Fibroblast of lung (primary cell): ENCODE data around the gene COL27A1. TPM values are rescaled to one million over a fixed set of nuclear protein-coding genes. Genes with fewer than 3 reads are reported as not detected.

Experiments
- DNase-seq, 2 donors: peaks; one replicate each; pipeline versions ENCODE4 v3.0.0 to v3.0.0-alpha.2; 2010; ENCODE audit warnings: low read depth in 2 of 2
- H2AFZ ChIP-seq: 2 replicates; pipeline ENCODE4 v1.5.1; 2012; ENCODE audit warnings: low read length, control low read depth, inconsistent platforms
- H3K27ac ChIP-seq: 2 replicates; pipeline ENCODE4 v1.5.1; 2011; ENCODE audit warnings: low read length, control low read depth; ENCODE audit not compliant: insufficient read depth
- H3K27me3 ChIP-seq: 2 replicates; pipeline ENCODE4 v1.5.1; 2011; ENCODE audit warnings: mild to moderate bottlenecking, low read length; ENCODE audit not compliant: control insufficient read depth, insufficient read depth
- H3K36me3 ChIP-seq: 2 replicates; pipeline ENCODE4 v1.5.1; 2011; ENCODE audit warnings: low read length; ENCODE audit not compliant: control insufficient read depth, insufficient read depth
- H3K4me1 ChIP-seq: 2 replicates; pipeline ENCODE4 v1.5.1; 2011; ENCODE audit warnings: low read length; ENCODE audit not compliant: control insufficient read depth, insufficient read depth; ENCODE audit errors: extremely low read depth
- H3K4me2 ChIP-seq: 2 replicates; pipeline ENCODE4 v1.5.1; 2011; ENCODE audit warnings: low read length, control low read depth; ENCODE audit not compliant: insufficient read depth; ENCODE audit errors: extremely low read depth
- H3K4me3 ChIP-seq, 4 experiments: fragments of 200-600 bp in 1 of 4; sonication (generic) in 1 of 4; replicated peaks in 1 of 4; 2 replicates each; pipeline ENCODE4 v1.5.1; 2011 to 2016; ENCODE audit warnings: low read length in 4 of 4, low read depth in 3 of 4, mild to moderate bottlenecking in 3 of 4, control low read depth in 2 of 4, inconsistent platforms in 1 of 4, mixed read lengths in 1 of 4; ENCODE audit not compliant: insufficient read depth in 1 of 4; ENCODE audit errors: control extremely low read depth in 1 of 4
- H3K79me2 ChIP-seq: 2 replicates; pipeline ENCODE4 v1.5.1; 2012; ENCODE audit warnings: mild to moderate bottlenecking, low read length, inconsistent platforms; ENCODE audit not compliant: control insufficient read depth, insufficient read depth
- H3K9ac ChIP-seq: 2 replicates; pipeline ENCODE4 v1.5.1; 2011; ENCODE audit warnings: mild to moderate bottlenecking, low read length, control low read depth; ENCODE audit not compliant: insufficient read depth
- H3K9me3 ChIP-seq: 2 replicates; pipeline ENCODE4 v1.5.1; 2012; ENCODE audit warnings: low read depth, low read length; ENCODE audit not compliant: control insufficient read depth, insufficient read depth
- H4K20me1 ChIP-seq: 2 replicates; pipeline ENCODE4 v1.5.1; 2011; ENCODE audit warnings: low read length; ENCODE audit not compliant: control insufficient read depth, insufficient read depth; ENCODE audit errors: extremely low read depth
- CTCF ChIP-seq, 2 donors: IDR thresholded peaks in 1 of 2; conservative IDR thresholded peaks in 1 of 2; 1 replicate in 1 of 2; 2 replicates in 1 of 2; pipeline ENCODE4 v1.5.1; 2011 to 2012; ENCODE audit warnings: low read length in 2 of 2, control low read depth in 1 of 2, inconsistent platforms in 1 of 2, low read depth in 1 of 2, mild to moderate bottlenecking in 1 of 2
- EZH2 ChIP-seq: IDR thresholded peaks from 2 replicates; pipeline ENCODE4 v1.5.1; 2012; ENCODE audit warnings: low read length, control low read depth, mild to moderate bottlenecking; ENCODE audit errors: missing control alignments
- polyA plus RNA-seq, 2 donors: library from polyadenylated mRNA; depleted of rRNA in 1 of 2; stranded (reverse) in 1 of 2; unstranded in 1 of 2; fragments of >200 nt; gene quantifications; 2 replicates each; pipeline ENCODE4 v1.2.1, GENCODE V29; 2011 to 2012; ENCODE audit warnings: missing spikeins in 1 of 2
- total RNA-seq: library from RNA; depleted of rRNA; stranded (reverse); fragments of >200 nt; gene quantifications from 2 replicates; pipeline ENCODE4 v1.2.1, GENCODE V29; 2014

Gene COL27A1
- total and polyA plus RNA-seq, 2 donors (not counting 1 experiment from before 2014, with no cell fraction given): 2.4 to 5.4 TPM

- Histone ChIP-seq H3K27me3 (peaks cover 5% of the 10 kb centered on the region), H3K9me3 (no peaks in the 10 kb centered on the region), H3K9ac (no peak overlapping the region), H4K20me1 (no peaks in the 10 kb centered on the region), H3K36me3 (no peaks in the 10 kb centered on the region), H3K27ac (no peak overlapping the region), H2AFZ (no peak overlapping the region), H3K4me1 (peaks cover 2% of the 10 kb centered on the region), H3K4me3 (no peak overlapping the region), H3K79me2 (no peaks in the 10 kb centered on the region), H3K4me2 (no peak overlapping the region)
- TF ChIP-seq CTCF (conservative IDR thresholded peaks at IDR 0.05 in 1 of 2, IDR thresholded peaks at IDR 0.05 in 1 of 2; ENCODE audit: low read depth in 1 of 2, low read length in 2 of 2): no peak
- TF ChIP-seq EZH2: no peak
- DNase-seq: no peak
Observed at GRCh38 chr9:114109124-114109523, 46.2 kb upstream of the COL27A1 start.

GRCh38 chr9:114110180-114110579 lies 45.2 kb upstream of the COL27A1 start:
- Histone ChIP-seq H3K4me2 (no peak overlapping the region), H3K27me3 (peaks cover 3% of the 10 kb centered on the region), H3K79me2 (no peaks in the 10 kb centered on the region), H3K9me3 (no peaks in the 10 kb centered on the region), H3K36me3 (no peaks in the 10 kb centered on the region), H3K4me1 (peaks cover 2% of the 10 kb centered on the region), H3K4me3 (no peak overlapping the region), H4K20me1 (no peaks in the 10 kb centered on the region), H3K9ac (no peak overlapping the region), H3K27ac (no peak overlapping the region), H2AFZ (no peak overlapping the region)
- TF ChIP-seq EZH2: no peak
- TF ChIP-seq CTCF (conservative IDR thresholded peaks at IDR 0.05 in 1 of 2, IDR thresholded peaks at IDR 0.05 in 1 of 2; ENCODE audit: low read depth in 1 of 2, low read length in 2 of 2): no peak
- DNase-seq: peak; percentile 45 to 84

GRCh38 chr9:114112325-114112724 lies 43.0 kb upstream of the COL27A1 start:
- Histone ChIP-seq H2AFZ (no peak overlapping the region), H3K36me3 (no peaks in the 10 kb centered on the region), H3K9me3 (no peaks in the 10 kb centered on the region), H3K79me2 (no peaks in the 10 kb centered on the region), H3K4me1 (peaks cover 2% of the 10 kb centered on the region), H3K4me2 (no peak overlapping the region), H3K9ac (no peak overlapping the region), H4K20me1 (no peaks in the 10 kb centered on the region), H3K4me3 (no peak overlapping the region), H3K27me3 (peaks cover 5% of the 10 kb centered on the region), H3K27ac (no peak overlapping the region)
- TF ChIP-seq CTCF (conservative IDR thresholded peaks at IDR 0.05 in 1 of 2, IDR thresholded peaks at IDR 0.05 in 1 of 2; ENCODE audit: low read depth in 1 of 2, low read length in 2 of 2) (no peak), EZH2 (no peak)
- DNase-seq: peak in 1 of 2 donors; percentile 12
